Stimulated activated CD8-positive, alpha-beta memory T cell treated with anti-CD3 and anti-CD28 coated beads, Interleukin-4, amount 100 ng/mL, for 4 hours (primary cell): Measurements from ENCODE around the gene CEP63.
"Not testable (repeated sequence)": the region's sequence is repeated elsewhere in the genome, so short reads cannot be mapped to it uniquely, and the experiment has no call there.

Source experiments
- DNase-seq, 2 donors: peaks; one replicate each; pipeline ENCODE4 v3.0.0-alpha.2; 2020; ENCODE audit warnings: low read depth in 2 of 2, low spot score in 1 of 2

Gene CEP63

GRCh38 chr3:134568790-134569189 lies 82.9 kb downstream of the CEP63 start:
- no peak for DNase-seq

- DNase-seq = not testable (repeated sequence)
These were observed 84.0 kb downstream of the CEP63 start for GRCh38 chr3:134569899-134570298.

DNA sequence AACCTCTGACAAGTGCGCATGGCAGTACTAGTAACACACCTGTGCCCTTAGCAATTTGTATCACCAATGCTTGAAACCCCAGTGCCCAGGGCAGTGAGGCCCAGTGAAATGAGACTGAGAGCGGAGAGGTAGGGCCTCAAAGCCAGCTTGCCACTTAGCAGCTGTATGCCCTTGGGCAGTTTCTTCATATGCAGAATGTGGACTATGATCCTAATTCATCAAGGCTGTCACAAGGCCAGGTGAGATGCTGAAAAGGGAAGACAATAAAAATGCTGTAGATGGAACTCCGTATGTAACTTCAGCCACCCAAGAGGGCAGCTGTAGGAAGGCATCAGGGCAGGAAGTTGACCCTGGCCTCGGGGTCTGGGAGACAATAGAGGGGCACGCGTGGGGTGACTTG lies 90.6 kb downstream of the CEP63 start:
- DNase-seq = no peak

- DNase-seq = no peak
These were observed 91.0 kb downstream of the CEP63 start for GRCh38 chr3:134576831-134577230.

GRCh38 chr3:134579141-134579665 lies 93.3 kb downstream of the CEP63 start:
- DNase-seq = no peak

- no peak for DNase-seq
These were observed 104.9 kb downstream of the CEP63 start for GRCh38 chr3:134590766-134591165.

DNA sequence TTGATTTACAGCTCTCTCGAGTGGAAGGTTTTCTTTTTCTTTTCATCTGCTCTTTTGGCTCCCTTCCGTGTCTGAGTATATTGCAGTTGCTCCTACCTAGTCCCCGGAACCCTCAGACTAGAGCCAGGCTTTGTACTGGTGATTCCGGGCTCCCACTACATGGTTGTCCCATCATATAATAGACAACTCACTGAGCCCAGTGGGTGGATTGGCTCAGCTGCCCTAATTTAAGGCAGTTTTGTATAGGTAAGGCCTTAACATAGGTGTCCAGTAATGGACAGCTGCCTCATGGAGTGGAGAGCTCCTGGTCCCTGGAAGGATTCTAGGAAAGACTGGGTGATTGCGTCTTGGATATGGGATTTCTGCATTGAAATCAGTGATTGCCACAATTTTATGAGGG lies 106.9 kb downstream of the CEP63 start:
- no peak for DNase-seq

DNA sequence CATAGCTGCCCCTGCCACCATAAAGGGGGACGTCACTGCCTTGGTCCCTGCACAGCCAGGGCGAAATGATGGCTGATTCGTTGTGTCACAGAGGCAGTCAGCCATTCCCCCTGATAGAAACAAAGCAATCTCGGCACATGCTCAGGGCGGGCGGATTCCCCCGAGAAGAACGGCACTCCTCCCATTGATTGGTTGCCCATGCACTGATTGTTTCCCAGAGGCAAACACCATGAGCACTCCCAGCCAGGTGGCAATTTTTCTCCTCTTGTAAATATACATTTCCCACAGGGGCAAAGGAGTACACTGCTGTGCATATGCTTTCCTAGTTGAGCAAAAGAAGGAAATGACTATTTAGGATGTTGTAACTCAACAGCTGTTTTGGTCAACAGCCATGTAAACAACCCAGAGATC lies 108.5 kb downstream of the CEP63 start:
- no peak for DNase-seq

- DNase-seq = not testable (repeated sequence)
These were observed 109.1 kb downstream of the CEP63 start for GRCh38 chr3:134594986-134595385.

DNA sequence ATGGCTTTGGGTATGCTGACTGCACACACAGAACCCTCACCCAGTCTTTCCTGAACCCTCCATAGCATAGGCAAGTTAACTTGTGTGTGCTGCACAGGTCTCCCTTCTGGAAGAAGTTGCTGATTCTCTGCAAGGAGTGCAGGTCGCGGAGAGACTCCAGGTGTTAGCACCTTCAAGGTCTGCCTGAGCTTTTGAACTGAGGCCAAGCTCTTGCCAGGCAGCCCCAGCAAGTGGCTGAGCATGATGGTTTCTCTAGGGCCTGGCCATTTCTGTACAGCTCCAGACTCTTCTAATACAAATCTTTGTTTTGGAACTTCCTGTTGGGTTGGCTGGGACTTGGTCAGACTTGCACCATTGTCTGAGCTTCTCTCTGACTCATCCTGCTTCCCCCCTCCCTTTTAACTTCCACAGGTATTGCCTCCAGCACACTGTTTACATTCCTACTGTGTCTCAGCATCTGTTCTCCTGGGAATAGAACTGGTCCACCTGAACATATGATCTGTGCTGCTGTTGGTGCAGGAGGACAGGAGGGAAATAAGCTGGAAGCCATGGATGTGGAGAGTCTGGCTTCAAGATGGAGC lies 111.6 kb downstream of the CEP63 start:
- DNase-seq = no peak

DNA sequence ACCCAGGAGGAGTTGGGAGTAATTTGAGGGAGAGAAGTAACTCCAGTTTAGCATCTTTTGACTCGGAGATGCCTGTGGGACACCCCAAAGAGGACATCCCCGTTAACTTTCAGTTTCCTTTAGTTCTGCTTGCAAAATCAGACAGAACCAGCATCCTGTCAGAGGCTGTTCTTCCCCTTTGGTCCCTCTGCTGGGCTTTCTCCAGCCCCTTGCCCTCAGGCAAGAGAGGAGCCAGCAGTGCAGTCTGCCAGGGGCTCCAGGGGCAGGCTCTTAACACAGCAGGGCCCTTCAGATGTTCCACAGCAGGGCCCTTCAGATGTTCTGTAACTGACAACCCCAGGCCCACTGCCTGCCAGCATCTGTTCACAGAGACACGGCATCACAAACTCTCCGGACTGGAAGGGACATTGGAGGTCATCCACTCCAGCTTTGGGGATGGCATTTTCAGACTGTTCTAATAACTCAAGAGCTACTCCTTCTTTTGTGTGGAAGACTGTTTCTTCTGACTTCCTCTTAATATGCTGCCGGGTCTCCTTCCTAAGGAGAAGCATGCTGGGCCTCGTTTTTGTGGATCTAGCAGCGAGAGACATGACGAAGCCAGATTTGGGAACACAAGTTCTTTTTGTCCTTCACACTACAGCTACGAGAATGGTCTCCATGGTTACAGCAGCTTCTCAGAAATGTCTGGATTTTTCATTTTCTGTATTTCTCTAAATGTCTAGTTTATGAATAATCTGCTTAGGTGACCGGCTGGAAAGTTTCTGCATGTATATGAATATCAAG lies 113.1 kb downstream of the CEP63 start:
- DNase-seq = no peak

GRCh38 chr3:134600206-134600605 lies 114.3 kb downstream of the CEP63 start:
- no peak for DNase-seq

- DNase-seq = peak in 1 of 2 donors; percentile 13
These were observed 115.0 kb downstream of the CEP63 start for GRCh38 chr3:134600685-134601463.

DNA sequence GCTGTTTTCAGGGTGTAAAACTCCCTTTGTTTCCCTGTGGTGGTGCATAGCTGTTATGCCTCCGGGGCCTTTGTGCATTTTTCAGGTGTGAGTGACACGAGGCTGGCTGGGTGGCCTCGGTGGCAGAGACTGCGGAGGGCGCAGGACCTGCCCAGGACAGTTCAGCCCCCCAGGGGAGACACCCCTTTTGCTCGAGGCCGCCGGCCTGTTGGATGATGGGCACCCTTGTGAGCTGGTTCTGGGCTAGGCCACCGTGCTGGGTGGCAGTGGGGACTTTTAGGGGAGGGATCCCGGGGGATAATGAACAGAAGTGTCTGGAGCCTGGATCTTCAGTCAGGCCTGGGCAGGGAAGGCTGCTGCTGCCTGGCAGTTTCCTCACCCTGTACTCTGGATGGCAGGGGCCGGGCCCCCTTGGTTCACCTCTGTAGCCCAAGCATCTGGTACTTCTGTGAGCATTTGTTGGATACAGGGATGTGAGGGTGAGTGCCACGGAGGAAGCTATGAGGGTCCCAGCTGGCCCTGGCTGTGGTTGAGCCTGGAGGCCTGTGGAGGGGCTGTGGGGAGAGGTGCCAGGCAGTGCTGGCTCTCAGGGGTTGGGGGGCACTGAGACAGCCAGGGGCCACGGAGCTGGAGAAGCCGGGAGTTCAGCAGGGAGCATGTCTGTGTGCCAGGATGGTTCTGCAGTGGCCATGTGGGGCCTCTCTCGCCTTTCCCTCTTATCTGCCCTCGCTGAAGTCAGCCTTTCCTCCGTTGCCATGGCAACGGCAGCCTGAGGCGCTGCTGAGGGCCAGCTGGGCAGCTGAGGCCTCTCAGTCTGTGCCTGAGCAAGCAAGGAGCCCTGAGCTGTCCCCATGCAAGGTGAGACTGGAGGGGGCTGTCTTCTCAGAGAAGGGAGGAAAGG lies 115.9 kb downstream of the CEP63 start:
- no peak for DNase-seq

GRCh38 chr3:134602440-134602814 lies 116.6 kb downstream of the CEP63 start:
- no peak for DNase-seq

DNA sequence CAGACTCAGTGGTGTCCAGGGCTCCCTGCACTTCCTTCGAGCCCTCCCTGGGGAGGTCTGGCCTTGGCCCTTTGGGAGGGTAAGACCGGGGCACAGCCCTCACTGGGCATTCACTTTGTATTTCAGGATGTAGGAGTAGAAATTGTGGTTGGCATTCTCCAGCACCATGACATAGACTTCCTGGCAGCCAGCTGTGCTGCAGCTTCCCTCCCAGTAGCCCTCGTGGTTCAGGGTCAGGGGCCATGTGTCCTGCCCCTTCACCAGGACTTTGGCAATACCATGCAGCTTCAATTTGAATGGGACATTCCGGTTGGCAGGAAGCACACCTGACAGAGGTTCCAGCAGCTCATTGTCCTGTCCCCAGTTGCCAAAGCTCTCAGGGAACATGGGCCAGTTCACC lies 117.6 kb downstream of the CEP63 start:
- no peak for DNase-seq

DNA sequence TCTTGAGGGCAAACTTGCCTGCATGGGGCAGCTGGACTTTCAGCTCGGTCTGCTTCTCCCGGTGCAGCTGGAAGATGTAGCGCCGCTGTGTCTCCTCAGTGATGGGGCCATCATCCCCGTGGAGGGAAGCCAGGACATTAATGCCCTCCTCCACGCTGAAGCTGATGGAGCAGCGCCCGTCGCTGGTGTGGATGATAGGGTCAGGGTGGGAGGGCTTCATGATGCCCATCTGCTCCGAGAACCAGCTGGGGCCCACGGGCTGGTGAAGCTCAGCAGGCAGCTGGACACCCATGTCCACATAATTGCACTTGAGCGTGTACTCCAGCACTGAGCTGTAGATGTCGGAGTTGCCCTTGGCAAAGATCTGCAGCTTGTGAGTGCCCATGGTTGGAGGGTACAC lies 118.1 kb downstream of the CEP63 start:
- no peak for DNase-seq

GRCh38 chr3:134605556-134605955 lies 119.7 kb downstream of the CEP63 start:
- DNase-seq = no peak

- no peak for DNase-seq
These were observed 120.5 kb downstream of the CEP63 start for GRCh38 chr3:134606033-134607025.
